ENCODE results near the gene C9orf152.

C9orf152 gene

DNA sequence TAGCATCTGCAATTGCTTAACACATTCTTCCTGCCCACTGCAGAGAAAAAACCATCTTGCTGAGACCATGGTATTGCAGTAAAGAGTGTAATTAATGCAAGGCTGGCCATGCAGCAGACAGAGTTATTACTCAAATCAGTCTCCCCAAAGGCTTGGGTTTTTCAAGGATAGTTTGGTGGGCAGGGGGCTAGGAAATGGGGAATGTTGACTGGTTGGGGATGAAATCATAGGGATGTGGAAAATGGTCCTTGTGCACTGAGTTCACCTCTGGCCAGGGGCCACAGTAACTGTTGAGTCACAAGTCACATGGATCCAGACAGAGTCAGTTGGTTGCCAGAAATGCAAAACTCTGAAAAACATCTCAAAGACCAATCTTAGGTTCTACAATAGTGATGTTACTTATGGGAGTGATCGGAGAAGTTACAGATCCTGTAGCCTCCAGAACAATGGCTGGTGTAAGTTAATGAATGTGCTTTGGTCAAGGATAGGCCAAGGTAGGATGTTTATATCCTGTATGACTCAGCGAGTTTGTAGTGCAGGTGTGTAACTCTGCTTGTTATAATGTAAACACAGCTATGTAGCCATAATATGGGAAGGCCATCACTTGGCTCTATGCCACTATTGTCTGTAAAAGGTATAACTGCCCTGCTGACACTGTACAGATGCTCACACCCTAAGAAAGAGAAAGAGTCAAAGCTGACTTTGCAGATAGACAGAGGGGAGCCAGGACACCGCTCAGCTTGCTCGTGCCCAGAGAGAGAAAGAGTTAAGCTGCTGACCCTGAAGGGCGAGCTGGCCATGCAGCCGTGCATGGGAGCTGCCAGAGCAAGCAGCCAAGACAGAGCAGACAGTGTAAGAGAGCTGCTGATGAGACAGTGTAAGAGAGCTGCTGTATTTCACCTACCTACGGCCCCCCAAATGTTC lies 27.2 kb downstream of the C9orf152 start:
- DNase-seq = no peak

- DNase-seq = no peak
These were observed 28.2 kb downstream of the C9orf152 start for GRCh38 chr9:110179734-110180133.

DNA sequence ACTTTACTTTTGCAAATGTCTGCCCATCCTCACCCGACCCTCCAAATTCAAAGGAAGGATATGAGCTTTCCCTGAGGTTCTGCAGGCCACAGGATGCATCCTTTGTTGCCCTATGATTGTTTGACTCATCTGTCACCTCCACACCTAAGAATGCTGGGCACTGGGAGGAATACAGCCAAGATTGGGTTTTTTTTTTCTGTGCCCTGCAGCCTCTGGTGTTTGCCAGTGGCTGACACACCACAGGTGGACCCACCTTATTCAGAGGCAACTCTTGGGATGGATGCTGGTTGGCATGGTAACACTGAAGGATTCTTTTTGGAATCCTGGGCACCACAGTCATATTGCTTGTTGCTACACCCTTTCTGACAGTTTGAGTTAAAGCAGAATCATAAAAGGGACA lies 29.7 kb downstream of the C9orf152 start:
- no peak for DNase-seq

- no peak for DNase-seq
These were observed 32.5 kb downstream of the C9orf152 start for GRCh38 chr9:110175275-110175968.

GRCh38 chr9:110173322-110173642 lies 34.7 kb downstream of the C9orf152 start:
- DNase-seq = no peak

DNA sequence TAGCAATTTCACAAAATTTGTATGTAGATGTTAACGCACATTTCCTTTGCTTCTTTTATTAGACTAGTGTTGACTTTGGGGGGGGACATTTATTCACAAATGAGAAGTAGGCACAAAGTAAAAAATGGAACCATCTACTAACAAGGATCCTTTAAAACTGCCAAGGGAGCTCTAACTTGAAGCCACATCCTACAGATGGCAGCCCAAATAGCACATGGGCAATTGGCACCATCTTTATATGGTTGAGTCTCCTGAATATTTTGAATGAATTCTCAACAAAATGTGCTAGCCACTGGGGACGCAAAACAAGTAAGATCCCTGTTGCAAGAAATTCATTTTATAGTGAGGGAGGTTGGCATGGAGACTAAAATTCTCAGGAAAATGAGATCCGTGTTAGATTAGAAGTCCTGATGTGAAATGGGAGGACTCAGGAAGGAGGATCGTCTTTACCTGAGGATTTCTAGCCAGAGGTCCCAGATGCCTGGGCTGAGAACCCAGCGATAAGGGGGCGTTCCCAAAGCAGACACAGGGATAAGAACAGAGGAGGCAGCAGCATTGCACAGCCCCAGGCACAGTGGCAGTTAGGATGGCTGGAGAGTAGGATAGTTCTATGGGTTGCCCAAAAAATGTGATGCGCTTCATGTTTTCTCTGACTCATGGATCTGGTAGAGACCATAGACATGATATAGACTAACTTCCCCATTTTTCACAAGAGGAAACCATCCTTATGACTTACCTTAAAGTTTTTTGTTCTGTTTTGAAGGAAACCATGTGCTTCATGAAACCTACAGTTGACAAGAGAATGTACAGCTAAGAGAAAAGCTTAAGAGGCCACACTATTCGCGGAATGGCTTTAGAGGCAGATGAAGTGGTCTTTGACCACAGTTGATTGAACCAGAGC lies 37.4 kb downstream of the C9orf152 start:
- no peak for DNase-seq

DNA sequence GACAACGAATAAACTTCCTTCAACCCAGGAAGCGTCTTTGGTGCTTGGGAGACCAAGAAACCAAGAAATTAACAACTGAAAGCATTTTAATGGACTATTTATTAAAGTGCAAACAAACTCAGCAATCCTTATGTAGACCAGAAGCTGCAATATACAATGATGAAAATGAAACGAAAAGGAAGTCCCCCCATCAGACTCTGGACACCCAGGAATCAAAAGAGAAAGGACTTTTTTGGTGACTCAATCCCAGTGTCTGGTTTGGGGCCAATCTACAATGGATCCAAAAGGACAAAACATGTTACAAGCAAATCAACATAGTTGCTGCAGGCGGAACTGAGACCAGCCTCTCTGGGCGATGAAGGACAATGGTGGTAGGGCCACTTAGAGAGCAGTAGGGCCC lies 39.5 kb downstream of the C9orf152 start:
- no peak for DNase-seq

- DNase-seq = no peak
These were observed 46.0 kb downstream of the C9orf152 start for GRCh38 chr9:110161940-110162339.

DNA sequence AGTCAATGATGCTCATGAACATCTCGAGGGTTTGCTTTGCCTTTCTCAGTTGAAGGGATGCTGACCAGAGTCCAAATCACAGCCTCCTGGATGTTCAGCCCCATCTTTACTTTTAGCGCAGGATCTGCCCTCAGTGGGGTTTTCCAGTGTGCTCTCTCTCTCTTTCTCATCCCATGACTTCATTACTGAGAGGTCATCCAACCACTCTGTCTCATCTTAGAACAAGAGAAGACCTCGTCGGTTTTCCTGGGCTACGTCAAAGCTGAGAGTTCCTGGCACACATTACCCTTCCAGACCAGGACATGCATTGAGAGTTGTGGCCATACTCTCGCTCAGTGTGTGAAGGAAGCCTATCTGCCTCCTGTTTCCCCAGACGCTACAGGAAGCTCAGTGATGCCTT lies 47.3 kb downstream of the C9orf152 start:
- DNase-seq = no peak

DNA sequence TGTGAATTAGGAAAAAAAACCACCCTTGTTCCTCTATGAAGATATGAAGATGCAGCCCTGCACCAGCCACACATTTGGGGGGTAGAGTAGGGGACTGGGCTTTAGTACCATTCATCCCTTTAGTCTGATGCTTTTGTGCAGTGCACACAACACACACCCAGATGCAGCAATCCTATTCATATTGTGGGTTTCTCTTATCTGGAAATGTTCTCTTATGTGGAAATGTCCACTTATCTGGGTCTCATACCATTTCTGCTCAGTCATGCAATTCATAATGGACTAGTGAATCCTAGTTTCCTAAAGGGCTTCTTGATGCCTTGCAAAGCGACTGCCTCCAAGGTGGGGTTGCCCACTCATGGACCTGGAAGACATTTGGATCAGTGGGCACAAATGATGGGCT lies 47.8 kb downstream of the C9orf152 start:
- no peak for DNase-seq

GRCh38 chr9:110157823-110158664 lies 49.9 kb downstream of the C9orf152 start:
- DNase-seq = no peak

DNA sequence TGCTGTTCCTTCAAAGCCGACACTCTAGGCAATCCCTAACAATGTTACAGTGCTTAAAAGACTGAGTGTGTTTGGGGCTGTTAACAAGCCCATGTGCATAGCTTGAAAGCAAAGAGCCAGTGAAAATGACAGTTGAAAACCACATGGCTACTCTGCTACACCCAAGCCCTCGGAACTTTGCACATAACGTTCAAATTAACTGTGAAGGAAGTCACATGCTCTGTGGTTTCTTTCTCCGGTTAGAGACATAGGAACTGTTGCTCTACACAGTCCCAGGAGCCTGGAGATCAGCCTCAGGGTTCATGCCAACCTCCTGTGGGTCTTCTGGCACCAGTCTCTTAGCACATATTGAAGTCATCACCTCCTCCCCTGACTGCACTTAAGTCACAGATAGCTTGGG lies 51.1 kb downstream of the C9orf152 start:
- DNase-seq = peak in 1 of 14 donors; percentile 18

- DNase-seq = no peak
These were observed 51.5 kb downstream of the C9orf152 start for GRCh38 chr9:110156416-110156815.

DNA sequence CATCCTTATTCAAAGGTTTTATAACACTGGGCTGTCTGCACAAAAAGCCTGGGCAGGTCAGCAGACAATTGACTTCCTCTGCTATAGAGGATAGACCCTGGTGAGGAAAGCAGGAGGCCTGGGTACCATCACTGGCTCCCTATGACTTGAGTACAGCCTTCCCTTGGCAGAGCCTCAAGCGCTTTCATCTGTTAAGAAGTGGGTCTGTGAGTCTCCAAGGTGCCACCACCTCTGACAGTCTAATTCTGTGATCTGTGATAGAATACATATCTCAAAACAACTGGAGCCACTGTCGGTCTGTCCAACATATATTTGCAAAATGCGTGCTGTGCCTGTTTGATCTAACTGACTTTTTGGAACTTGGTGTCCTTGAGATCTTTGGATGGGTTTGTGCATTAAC lies 52.2 kb downstream of the C9orf152 start:
- DNase-seq = no peak

DNA sequence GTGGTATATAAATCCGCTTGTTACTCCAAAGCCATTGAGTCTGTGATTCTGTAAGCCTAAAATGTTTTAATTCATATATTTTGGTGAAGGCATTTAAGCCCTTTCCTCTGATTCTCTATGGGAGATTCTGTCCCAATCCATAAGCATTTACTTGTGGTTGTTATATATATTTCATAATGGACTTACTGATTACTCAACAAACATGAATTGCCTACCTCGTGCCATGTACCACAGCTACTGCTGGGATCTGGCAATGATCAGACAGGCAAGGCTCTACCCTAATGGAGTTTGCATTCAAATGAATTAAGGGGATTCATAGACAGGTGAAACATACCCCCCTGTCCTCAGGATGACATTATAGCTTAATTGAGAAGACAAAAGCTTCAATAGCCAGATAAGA lies 54.5 kb downstream of the C9orf152 start:
- DNase-seq = no peak

- DNase-seq = peak in 2 of 14 donors; percentile 6 to 17
These were observed 55.1 kb downstream of the C9orf152 start for GRCh38 chr9:110152704-110153374.
